Effector memory CD4-positive, alpha-beta T cell (primary cell): ENCODE data around the gene MEG3.

ENCODE experiments used
- DNase-seq, 3 donors: peaks; one replicate each; pipeline ENCODE4 v3.0.0-alpha.2; 2020
- H3K27ac ChIP-seq: 2 replicates; pipeline ENCODE4 v1.7.0; 2013; ENCODE audit warnings: mild to moderate bottlenecking, low read length, moderate library complexity; ENCODE audit not compliant: insufficient read depth, poor library complexity, severe bottlenecking
- H3K27me3 ChIP-seq: replicated peaks from 2 replicates; pipeline ENCODE4 v1.7.0; 2013; ENCODE audit warnings: mild to moderate bottlenecking, low read length; ENCODE audit not compliant: insufficient read depth, control insufficient read depth, poor library complexity, severe bottlenecking
- H3K36me3 ChIP-seq: 2 replicates; pipeline ENCODE4 v1.7.0; 2013; ENCODE audit warnings: mild to moderate bottlenecking, low read length, moderate library complexity; ENCODE audit not compliant: control insufficient read depth, insufficient read depth
- H3K4me1 ChIP-seq: 2 replicates; pipeline ENCODE4 v1.7.0; 2013; ENCODE audit warnings: low read length, mild to moderate bottlenecking; ENCODE audit not compliant: control insufficient read depth, insufficient read depth, poor library complexity, severe bottlenecking
- H3K4me3 ChIP-seq: 2 replicates; pipeline ENCODE4 v1.7.0; 2013; ENCODE audit warnings: low read length, low read depth, mild to moderate bottlenecking; ENCODE audit not compliant: insufficient read depth, poor library complexity, severe bottlenecking
- H3K9me3 ChIP-seq: 2 replicates; pipeline ENCODE4 v1.7.0; 2013; ENCODE audit warnings: mild to moderate bottlenecking, low read length, moderate library complexity; ENCODE audit not compliant: control insufficient read depth

Gene MEG3

GRCh38 chr14:100888789-100889315 lies 62.9 kb downstream of the MEG3 start:
- Histone ChIP-seq H3K27me3 (no peaks in the 10 kb centered on the region), H3K4me3 (no peak overlapping the region), H3K4me1 (no peaks in the 10 kb centered on the region), H3K9me3 (no peaks in the 10 kb centered on the region), H3K36me3 (no peaks in the 10 kb centered on the region), H3K27ac (no peak overlapping the region)
- DNase-seq = no peak

GRCh38 chr14:100889641-100890040 lies 63.7 kb downstream of the MEG3 start:
- Histone ChIP-seq H3K4me1 (no peaks in the 10 kb centered on the region), H3K27me3 (no peaks in the 10 kb centered on the region), H3K9me3 (no peaks in the 10 kb centered on the region), H3K36me3 (no peaks in the 10 kb centered on the region), H3K27ac (no peak overlapping the region), H3K4me3 (no peak overlapping the region)
- no peak for DNase-seq

GRCh38 chr14:100890061-100890850 lies 64.3 kb downstream of the MEG3 start:
- Histone ChIP-seq H3K4me1 (no peaks in the 10 kb centered on the region), H3K27ac (no peak overlapping the region), H3K9me3 (no peaks in the 10 kb centered on the region), H3K4me3 (no peak overlapping the region), H3K36me3 (no peaks in the 10 kb centered on the region), H3K27me3 (no peaks in the 10 kb centered on the region)
- DNase-seq = no peak

GRCh38 chr14:100891051-100891450 lies 65.1 kb downstream of the MEG3 start:
- no peaks in the 10 kb centered on the region for H3K36me3 ChIP-seq
- H3K9me3 ChIP-seq = no peaks in the 10 kb centered on the region

GRCh38 chr14:100891501-100892445 lies 65.9 kb downstream of the MEG3 start:
- H3K4me1 ChIP-seq = no peaks in the 10 kb centered on the region
- no peaks in the 10 kb centered on the region for H3K36me3 ChIP-seq
- no peak overlapping the region for H3K4me3 ChIP-seq
- no peak overlapping the region for H3K27ac ChIP-seq
- DNase-seq = no peak
- no peaks in the 10 kb centered on the region for H3K9me3 ChIP-seq
- no peaks in the 10 kb centered on the region for H3K27me3 ChIP-seq

More at GRCh38 chr14:100891051-100891450, 65.1 kb downstream of the MEG3 start:
- Histone ChIP-seq H3K4me3 (no peak overlapping the region), H3K4me1 (no peaks in the 10 kb centered on the region), H3K27ac (no peak overlapping the region), H3K27me3 (no peaks in the 10 kb centered on the region)
- no peak for DNase-seq

GRCh38 chr14:100892496-100893227 lies 66.7 kb downstream of the MEG3 start:
- H3K27ac ChIP-seq = no peak overlapping the region
- H3K9me3 ChIP-seq = no peaks in the 10 kb centered on the region
- no peaks in the 10 kb centered on the region for H3K36me3 ChIP-seq
- H3K4me1 ChIP-seq = no peaks in the 10 kb centered on the region
- no peak overlapping the region for H3K4me3 ChIP-seq
- no peak for DNase-seq
- no peaks in the 10 kb centered on the region for H3K27me3 ChIP-seq

GRCh38 chr14:100893228-100893601 lies 67.3 kb downstream of the MEG3 start:
- no peak for DNase-seq
- no peaks in the 10 kb centered on the region for H3K9me3 ChIP-seq
- no peaks in the 10 kb centered on the region for H3K36me3 ChIP-seq
- H3K27ac ChIP-seq = no peak overlapping the region
- H3K4me3 ChIP-seq = no peak overlapping the region
- no peaks in the 10 kb centered on the region for H3K4me1 ChIP-seq
- no peaks in the 10 kb centered on the region for H3K27me3 ChIP-seq

GRCh38 chr14:100893760-100894159 lies 67.8 kb downstream of the MEG3 start:
- H3K36me3 ChIP-seq = no peaks in the 10 kb centered on the region
- no peaks in the 10 kb centered on the region for H3K4me1 ChIP-seq
- no peak overlapping the region for H3K27ac ChIP-seq
- no peaks in the 10 kb centered on the region for H3K27me3 ChIP-seq
- H3K9me3 ChIP-seq = no peaks in the 10 kb centered on the region
- DNase-seq = no peak
- no peak overlapping the region for H3K4me3 ChIP-seq

- Histone ChIP-seq H3K27me3 (peaks cover under 1% of the 10 kb centered on the region), H3K4me1 (no peaks in the 10 kb centered on the region), H3K4me3 (no peak overlapping the region), H3K9me3 (no peaks in the 10 kb centered on the region), H3K36me3 (no peaks in the 10 kb centered on the region), H3K27ac (no peak overlapping the region)
- DNase-seq = no peak
These were observed 68.5 kb downstream of the MEG3 start for GRCh38 chr14:100894416-100894815.
